ENCODE data around the gene DNAAF2.
"Not testable (repeated sequence)": the region's sequence is repeated elsewhere in the genome, so short reads cannot be mapped to it uniquely, and the experiment has no call there.

DNAAF2 gene

DNA sequence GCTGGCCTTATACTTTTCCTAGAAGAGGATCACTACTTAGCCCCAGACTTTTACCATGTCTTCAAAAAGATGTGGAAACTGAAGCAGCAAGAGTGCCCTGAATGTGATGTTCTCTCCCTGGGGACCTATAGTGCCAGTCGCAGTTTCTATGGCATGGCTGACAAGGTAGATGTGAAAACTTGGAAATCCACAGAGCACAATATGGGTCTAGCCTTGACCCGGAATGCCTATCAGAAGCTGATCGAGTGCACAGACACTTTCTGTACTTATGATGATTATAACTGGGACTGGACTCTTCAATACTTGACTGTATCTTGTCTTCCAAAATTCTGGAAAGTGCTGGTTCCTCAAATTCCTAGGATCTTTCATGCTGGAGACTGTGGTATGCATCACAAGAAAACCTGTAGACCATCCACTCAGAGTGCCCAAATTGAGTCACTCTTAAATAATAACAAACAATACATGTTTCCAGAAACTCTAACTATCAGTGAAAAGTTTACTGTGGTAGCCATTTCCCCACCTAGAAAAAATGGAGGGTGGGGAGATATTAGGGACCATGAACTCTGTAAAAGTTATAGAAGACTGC is 12.9 kb downstream of the DNAAF2 start:
- DNase-seq (ENCODE audit: low read depth in 1 of 2, low spot score in 1 of 2), result no peak

DNA sequence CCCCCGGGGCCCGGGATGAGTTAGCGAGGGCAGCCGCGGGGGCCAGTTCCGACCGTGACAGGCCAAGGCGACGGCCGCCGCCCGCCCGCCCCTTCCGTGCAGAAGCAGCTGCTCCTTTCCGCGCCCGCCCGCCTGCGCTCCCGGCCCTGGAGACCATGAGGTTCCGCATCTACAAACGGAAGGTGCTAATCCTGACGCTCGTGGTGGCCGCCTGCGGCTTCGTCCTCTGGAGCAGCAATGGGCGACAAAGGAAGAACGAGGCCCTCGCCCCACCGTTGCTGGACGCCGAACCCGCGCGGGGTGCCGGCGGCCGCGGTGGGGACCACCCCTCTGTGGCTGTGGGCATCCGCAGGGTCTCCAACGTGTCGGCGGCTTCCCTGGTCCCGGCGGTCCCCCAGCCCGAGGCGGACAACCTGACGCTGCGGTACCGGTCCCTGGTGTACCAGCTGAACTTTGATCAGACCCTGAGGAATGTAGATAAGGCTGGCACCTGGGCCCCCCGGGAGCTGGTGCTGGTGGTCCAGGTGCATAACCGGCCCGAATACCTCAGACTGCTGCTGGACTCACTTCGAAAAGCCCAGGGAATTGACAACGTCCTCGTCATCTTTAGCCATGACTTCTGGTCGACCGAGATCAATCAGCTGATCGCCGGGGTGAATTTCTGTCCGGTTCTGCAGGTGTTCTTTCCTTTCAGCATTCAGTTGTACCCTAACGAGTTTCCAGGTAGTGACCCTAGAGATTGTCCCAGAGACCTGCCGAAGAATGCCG is 13.7 kb downstream of the DNAAF2 start:
- DNase-seq (ENCODE audit: low read depth in 1 of 2, low spot score in 1 of 2), result peak in 1 of 2 donors; percentile 17

DNA sequence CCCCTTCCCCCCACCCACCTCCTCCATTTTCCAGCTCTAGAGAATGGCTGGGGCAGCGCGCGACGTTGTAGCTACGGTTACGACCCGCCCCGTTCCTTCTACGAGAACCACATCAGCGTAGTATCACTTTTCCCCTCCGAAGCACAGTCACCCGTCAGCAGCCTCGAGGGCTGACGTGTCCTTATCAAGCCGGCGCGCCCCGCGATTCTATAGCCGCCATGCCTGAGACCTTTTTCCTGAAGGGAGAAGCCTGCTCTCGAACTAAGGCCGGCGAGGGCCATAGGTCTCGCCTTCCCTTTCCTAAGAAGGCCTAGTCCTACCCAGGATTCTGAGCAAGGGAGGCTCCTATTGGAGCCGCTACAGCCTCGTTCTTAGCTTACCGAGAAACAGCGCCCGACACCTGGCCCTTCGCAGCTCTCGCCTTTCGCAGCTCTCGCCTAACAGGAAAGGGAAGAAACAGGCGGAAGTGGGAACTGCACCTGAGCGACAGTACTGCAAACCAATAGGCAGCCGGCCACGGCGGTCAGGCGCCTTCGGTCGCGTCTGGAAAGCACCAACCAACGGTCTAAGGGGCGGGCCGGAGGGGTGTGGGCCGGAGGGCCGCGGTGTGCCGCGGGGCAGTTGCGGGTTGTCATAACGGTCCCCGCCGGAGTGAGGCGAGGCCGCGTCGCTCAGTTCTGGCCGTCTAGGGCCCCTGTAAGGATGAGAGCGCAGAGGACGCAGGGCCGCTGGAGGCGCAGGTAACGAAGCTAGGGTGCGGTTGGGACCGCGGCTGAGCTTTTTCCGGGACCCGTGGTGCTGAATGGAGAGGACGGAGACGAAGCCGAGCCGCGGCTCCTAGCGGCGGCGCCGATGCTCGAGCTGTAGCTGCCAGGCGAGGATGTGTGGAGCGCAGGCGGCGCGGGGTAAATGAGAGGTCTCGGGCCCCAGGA is 14.6 kb downstream of the DNAAF2 start, which contains the start of the genes MGAT2 and RPL36AL:
MGAT2 (plus strand) TSS at position 618 of the 932 bp plus-strand sequence. CDS start 470 bp downstream, outside the sequence.
RPL36AL (minus strand) TSS at position 445 of the 932 bp plus-strand sequence. CDS start 1,522 bp downstream, outside the sequence.
- peak; percentile 83 to 91 for DNase-seq (ENCODE audit: low read depth in 1 of 2, low spot score in 1 of 2)

DNA sequence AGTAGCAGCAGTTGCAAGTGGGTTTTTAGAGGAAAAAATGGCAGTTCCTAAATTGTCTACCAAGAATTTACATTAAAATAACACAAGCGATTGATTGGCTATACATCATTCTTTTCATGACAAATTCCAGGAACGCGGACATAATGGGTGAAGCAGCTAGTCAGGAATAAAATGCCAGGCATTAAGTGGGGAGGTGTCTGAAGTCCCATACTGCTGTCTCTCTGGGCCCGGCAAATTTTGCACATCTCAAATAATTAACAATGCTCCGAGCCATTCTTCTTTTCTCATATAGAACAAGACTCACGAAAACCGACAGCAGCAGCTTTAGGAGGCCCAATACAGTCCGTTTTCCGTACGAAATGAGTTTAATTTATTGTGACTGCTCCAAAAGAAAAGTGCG is 15.3 kb downstream of the DNAAF2 start:
- no peak for DNase-seq (ENCODE audit: low read depth in 1 of 2, low spot score in 1 of 2)

DNA sequence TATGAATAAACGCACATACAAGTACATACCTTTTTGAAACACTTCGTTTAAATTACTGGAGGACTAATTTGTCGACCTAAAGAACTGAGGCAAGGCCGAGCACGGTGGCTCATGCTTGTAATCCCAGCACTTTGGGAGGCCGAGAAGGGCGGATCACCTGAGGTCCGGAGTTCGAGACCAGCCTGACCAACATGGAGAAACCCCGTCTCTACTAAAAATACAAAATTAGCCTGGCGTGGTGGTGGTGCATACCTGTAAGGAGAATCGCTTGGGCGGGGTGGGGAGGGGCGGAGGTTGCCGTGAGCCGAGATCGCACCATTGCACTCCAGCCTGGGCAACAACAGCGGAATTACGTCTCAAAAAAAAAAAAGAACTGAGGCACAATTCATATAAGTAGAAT is 15.8 kb downstream of the DNAAF2 start:
- DNase-seq (ENCODE audit: low read depth in 1 of 2, low spot score in 1 of 2), result not testable (repeated sequence)

DNA sequence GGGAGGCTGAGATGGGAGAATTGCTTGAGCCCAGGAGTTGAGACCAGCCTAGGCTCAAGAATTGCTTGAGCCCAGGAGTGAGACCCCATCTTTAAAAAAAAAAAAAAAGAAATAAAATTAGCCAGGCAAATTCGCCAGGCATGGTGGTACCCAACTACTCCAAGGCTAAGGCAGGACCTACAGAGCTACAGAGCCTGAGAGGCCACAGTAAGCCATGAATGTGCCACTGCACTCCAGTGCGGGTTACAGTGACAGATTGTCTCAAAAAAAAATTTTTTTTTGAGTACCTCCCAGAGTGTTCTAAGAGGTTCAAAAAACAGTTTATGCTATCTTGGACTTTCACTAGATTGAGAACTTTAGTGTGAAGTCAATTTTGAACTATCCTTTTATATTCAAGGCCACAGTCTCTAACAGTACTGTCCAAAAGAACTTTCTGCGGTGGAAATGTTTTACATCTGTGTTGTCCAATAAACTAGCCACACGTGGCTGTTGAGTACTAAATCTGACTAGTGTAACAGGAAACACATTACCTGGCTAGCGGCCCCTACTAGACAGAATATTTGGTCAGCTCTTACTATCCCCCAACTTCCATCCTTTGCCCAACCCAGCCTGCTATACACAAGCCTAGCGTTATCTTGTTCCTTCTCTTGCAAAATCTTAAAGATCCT is 17.1 kb downstream of the DNAAF2 start:
- no peak for DNase-seq (ENCODE audit: low read depth in 1 of 2, low spot score in 1 of 2)

DNA sequence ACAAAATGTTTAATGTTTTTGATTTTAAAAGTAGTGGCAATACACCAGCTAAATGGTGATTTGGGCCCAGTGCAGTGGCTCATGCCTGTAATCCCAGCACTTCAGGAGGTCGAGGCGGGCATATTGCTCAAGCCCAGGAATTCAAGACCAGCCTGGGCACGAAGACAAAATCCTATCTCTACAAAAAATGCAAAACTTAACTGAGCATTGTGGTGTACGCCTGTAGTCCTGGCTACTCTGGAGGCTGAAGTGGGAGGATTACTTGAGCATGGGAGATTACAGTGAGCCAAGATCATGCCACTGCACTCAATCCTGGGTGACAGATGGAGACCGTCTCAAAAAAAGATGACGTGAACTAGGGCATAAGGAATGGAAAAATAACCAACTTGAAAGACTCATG is 19.3 kb downstream of the DNAAF2 start:
- no peak for DNase-seq (ENCODE audit: low read depth in 1 of 2, low spot score in 1 of 2)

DNA sequence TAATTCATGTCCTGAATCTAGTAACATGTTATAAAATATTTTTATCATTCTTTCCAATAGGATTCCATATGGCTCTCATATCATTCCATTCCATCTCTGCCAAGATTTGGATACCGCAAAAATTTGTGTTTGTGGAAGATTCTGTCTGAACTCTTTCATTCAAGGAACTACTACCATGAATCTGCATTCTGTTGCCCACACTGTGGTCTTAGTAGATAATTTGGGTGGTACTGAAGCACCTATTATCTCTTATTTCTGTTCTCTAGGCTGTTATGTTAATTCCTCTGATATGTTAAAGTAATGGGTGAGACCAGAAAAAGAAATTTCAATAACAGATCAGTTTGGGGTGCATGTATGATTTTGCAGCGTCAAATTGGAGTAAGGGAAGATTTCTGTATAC is 20.8 kb downstream of the DNAAF2 start:
- DNase-seq (ENCODE audit: low read depth in 1 of 2, low spot score in 1 of 2), result no peak

DNA sequence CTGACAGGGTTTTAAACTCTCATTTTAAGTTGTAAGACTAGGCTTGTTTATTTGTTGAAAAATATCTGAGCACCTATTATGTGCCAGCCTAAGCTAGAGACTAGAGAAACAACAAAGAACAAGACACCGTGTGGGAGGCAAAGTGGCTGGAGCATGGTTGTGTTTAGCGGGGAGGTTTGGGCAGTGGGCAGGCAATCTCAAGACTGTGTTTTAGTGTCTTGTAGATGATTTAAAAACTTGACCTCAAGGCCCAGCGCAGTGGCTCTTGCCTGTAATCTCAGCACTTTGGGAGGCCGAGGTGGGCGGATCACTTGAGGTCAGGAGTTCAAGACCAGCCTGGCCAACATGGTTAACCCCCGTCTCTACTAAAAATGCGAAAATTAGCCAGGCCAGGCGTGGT is 22.4 kb downstream of the DNAAF2 start:
- no peak for DNase-seq (ENCODE audit: low read depth in 1 of 2, low spot score in 1 of 2)

DNA sequence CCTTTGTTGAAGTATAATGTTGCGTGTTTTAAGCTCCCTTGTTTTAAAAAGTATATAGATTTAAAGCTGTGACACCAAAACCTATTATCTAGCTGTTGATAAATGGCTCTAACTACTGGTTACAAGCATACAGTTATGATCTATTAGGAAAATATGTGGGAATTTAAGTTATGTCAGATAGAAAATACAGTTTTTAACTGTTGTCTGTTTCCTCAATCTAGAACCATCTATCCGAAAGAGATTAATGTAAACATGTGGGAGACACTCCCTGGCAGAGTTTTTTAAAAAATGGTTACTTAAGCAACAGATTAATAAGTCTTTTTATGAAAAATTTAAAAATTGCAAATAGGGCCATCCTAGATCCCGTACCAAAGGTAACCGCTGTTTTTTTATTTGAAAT is 22.8 kb downstream of the DNAAF2 start:
- DNase-seq (ENCODE audit: low read depth in 1 of 2, low spot score in 1 of 2), result no peak

DNA sequence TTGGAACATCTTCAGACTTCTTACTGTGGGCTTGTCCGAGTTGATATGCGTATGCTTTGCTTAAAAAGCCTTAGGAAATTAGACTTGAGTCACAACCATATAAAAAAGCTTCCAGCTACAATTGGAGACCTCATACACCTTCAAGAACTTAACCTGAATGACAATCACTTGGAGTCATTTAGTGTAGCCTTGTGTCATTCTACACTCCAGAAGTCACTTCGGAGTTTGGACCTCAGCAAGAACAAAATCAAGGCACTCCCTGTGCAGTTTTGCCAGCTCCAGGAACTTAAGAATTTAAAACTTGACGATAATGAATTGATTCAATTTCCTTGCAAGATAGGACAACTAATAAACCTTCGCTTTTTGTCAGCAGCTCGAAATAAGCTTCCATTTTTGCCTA is 27.5 kb downstream of the DNAAF2 start:
- DNase-seq (ENCODE audit: low read depth in 1 of 2, low spot score in 1 of 2), result no peak

DNA sequence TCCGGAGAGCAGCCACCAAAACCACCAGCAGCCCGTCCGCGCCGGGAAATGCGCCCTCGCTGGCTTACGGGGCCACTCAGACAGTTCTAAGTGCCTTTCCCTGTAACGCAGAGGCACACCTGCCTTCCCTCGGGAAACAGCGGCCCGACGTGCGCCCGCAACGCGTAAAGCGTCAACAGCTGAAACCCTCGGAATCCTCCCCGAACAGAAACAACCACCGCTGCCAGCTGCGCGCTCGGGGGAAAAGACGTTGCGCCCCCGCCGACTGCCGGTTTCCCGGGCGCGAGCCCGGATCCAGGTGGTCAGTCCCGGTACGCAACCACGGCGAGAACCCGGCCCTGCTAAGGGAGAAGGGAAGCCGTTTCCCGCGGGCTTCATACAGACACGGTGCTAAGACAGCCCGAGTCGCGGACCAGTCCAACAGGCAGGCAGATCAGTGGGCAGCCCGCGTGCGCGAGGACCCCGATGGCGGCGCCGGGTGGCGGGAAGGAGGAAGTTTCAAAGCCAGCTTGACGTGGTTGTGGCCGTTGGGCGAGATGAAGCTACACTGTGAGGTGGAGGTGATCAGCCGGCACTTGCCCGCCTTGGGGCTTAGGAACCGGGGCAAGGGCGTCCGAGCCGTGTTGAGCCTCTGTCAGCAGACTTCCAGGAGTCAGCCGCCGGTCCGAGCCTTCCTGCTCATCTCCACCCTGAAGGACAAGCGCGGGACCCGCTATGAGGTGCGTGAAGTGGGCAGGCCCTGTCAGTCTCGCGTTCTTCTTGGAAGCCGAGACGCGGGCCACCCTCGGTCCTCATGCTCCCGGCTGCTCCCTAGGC is 36.4 kb downstream of the DNAAF2 start, which contains the start of gene LRR1:
LRR1 (plus strand) TSS at position 456 of the 816 bp plus-strand sequence; CDS start at position 537, 81 bp downstream.
- DNase-seq (ENCODE audit: low read depth in 1 of 2, low spot score in 1 of 2), result peak; percentile 77 to 86

DNA sequence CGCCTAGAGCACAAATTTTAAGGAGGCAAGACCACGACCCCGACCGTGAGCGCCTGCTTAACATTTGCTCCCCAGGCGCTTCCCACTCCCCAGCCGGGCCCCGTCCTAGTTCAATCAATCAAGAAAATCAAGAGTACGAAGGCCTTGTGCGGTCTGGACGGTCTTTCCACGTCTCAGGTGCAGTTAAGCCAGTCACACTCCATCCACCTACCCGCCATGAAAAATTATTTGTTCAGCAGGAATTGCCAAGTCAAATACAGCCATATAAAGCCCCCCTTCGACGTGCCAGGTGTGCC is 36.9 kb downstream of the DNAAF2 start:
- no peak for DNase-seq (ENCODE audit: low read depth in 1 of 2, low spot score in 1 of 2)

DNA sequence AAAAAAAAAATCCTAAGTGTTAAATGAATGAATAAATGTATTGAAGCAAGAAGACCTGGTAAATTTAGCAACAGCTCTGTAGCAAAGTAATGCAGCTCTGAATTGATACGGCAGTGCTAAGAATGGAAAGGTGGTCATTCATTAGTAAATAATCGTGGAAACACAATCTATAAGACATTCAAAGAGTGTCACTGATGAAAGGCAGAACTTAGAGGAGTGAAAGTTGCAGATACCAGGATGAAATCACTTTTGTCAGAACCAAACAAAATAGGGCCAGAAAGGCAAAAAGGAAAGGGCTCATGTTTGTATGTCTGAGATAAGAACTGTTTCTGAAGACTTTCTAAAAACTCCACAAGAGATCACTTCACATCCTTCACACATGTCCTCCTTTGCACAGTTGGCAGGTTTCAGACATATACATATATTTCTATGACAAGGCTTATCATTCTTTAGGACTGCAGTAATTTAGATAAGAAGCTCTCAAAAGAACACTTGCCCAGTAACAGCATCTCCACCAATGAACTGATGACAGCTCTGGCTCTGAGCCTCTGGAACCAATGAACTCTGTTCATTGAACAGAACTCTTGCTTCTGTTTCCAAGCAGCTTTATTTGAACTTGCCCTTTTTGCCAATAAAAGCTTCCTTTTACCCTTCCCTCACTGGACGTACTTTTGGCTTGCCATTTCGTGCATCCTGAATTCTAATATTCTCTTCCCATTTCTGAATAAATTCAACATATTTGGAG is 40.5 kb downstream of the DNAAF2 start:
- DNase-seq (ENCODE audit: low read depth in 1 of 2, low spot score in 1 of 2), result no peak

DNA sequence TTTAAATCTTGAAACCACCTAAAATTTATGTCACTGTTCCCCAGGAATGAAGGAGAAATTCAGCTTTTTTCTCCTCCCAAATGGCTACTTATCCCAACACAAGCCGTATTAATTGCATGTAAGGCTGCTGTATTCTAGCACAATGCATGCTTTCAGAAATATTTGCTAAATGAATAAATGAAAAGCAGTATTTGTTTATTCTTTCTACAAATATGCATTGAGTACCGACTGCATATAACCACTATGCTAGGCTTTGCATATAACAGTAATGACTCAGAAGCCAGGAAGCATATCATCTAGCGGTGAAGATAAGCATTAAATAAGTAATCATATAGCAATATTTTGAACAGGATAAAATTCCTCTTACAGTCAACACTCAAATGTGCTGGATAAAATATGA is 42.0 kb downstream of the DNAAF2 start:
- DNase-seq (ENCODE audit: low read depth in 1 of 2, low spot score in 1 of 2), result no peak

DNA sequence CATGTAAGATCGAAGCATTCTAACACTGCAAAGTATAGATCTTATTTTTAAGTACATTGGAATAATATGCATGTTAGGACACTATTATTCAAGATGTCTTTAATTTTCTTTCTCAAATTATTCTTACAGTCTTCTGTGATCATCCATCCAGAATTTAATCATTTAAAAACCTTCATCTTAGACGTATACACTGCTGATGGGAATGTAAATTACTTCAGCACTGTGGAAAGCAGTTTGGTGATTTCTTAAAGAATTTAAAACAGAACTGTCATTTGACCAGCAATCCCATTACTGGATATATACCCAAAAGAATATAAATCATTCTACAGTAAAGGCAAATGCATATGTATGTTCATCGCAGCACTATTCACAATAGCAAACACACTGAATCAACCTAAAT is 45.7 kb downstream of the DNAAF2 start:
- no peak for DNase-seq (ENCODE audit: low read depth in 1 of 2, low spot score in 1 of 2)

DNA sequence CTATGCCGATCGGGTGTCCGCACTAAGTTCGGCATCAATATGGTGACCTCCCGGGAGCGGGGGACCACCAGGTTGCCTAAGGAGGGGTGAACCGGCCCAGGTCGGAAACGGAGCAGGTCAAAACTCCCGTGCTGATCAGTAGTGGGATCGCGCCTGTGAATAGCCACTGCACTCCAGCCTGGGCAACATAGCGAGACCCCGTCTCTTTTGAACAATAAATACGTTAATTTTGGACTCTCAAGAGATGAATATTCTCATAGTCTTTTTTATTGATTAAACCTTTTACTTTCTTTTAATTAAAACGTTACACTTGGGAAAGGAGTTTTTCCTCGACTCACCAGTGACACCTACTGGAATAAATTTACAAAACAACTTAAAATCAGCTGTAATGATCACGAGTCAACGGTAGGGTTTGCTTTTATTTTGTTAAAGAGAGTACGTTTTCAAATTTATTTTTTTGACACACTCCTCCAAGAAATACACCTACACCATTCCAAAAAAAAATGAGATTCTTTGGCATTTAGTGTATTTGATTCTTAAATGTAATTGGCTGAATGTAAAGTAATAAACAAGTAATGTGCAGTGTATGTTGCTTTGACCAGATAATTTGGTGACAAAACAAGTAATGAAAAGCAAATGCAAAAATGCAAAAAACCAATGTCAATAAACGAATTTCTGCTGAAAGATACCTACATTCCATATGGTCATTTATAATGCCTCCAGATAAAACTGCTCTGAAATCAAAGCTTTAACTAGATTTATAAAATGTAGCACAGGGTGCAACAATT is 48.2 kb downstream of the DNAAF2 start:
- DNase-seq (ENCODE audit: low read depth in 1 of 2, low spot score in 1 of 2), result peak in 1 of 2 donors; percentile 46

DNA sequence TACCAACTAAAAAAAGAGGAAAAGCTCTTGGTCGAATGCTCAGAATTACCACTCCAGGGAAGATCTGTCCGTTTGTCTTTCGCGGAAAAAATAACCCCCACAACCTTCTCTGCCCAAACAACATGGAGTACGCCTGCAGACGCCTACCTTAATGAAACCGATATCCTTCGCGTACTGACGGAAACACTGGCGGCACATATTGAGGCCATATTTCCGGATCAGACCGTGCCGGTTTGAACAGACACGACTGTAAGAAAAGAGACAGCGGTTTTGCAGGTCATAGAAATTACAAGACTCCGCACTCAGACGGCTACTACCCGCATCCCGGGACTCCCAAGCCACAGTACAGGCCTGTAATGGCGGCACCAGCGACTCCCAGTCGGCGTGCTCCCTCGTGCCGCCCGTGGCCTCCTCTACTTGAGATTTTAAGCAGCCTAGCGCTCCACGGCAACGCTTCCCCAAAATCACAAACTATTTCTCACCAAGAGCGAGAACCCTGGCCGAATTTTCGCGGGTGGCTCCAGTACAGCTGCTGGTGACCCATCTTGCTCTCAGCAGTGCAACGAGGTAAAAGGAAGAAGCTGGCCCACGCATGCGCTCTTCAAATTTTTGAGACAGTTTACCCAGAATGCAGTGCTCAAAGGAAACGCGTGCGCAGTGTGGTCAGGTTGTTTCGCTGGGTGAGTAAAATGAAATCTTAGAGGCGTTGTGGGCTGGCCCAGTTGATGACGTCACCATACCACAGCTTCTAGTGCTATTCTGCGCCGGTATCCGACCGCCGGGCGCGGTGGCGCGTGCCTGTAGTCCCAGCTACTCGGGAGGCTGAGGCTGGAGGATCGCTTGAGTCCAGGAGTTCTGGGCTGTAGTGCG is 49.0 kb downstream of the DNAAF2 start, which contains the start of gene RPS29:
RPS29 (minus strand) TSS at position 578 of the 870 bp plus-strand sequence; CDS start at position 544, 34 bp downstream.
- DNase-seq (ENCODE audit: low read depth in 1 of 2, low spot score in 1 of 2), result peak; percentile 98 to 100
